IMR-90 (cell line): ENCODE results near the gene ADGRG6. TPM values are rescaled to one million over a fixed set of nuclear protein-coding genes. Genes with fewer than 3 reads are reported as not detected.

Source experiments
- ATAC-seq: fragments of 200-7000 bp; cut with Tn5 transposase; 2 replicates; pipeline ENCODE4 v1.9.1; 2020; ENCODE audit warnings: low read depth, mild to moderate bottlenecking, moderate library complexity
- BruUV-seq: library from RNA; stranded (reverse); fragments of 400-500 nt; replicated peaks from 2 replicates; lab custom pipeline; 2021; lab: Mats Ljungman, UMichigan
- CTCF ChIA-PET: fragments of 300-600 bp; formaldehyde crosslinking; extraction: SDS; loops from one replicate; lab custom pipeline; 2021; ENCODE audit warnings: antibody characterized with exemption; lab: Yijun Ruan, JAX
- POLR2A ChIA-PET: fragments of 300-600 bp; sonication (Branson Sonifier 250); formaldehyde crosslinking; loops from one replicate; lab custom pipeline; 2022; ENCODE audit warnings: antibody characterized with exemption; ENCODE audit not compliant: unreplicated experiment; lab: Charles Lee
- DNase-seq: peaks from one replicate; pipeline ENCODE4 v3.0.0; 2013
- H2AFZ ChIP-seq: replicated peaks from 2 replicates; pipeline ENCODE3; 2013; ENCODE audit warnings: low read length, mild to moderate bottlenecking; ENCODE audit not compliant: poor library complexity
- H2AK5ac ChIP-seq: 2 replicates; pipeline ENCODE4 v1.6.1; 2013; ENCODE audit warnings: low read depth, low read length, inconsistent platforms
- H2AK9ac ChIP-seq: replicated peaks from 2 replicates; pipeline ENCODE3; 2013; ENCODE audit warnings: mild to moderate bottlenecking, low read depth, low read length, moderate library complexity; ENCODE audit not compliant: poor library complexity
- H2BK120ac ChIP-seq: 2 replicates; pipeline ENCODE4 v1.6.1; 2013; ENCODE audit warnings: low read depth, low read length, inconsistent platforms
- H2BK15ac ChIP-seq: 3 replicates; pipeline ENCODE4 v1.6.1; 2013; ENCODE audit warnings: low read depth, low read length, inconsistent platforms
- H2BK20ac ChIP-seq: 2 replicates; pipeline ENCODE4 v1.6.1; 2013; ENCODE audit warnings: low read depth, mild to moderate bottlenecking, inconsistent platforms, low read length, moderate library complexity
- H2BK5ac ChIP-seq: 2 replicates; pipeline ENCODE4 v1.6.1; 2013; ENCODE audit warnings: mild to moderate bottlenecking, low read depth, low read length, inconsistent platforms; ENCODE audit not compliant: poor library complexity, severe bottlenecking
- H3K14ac ChIP-seq: replicated peaks from 2 replicates; pipeline ENCODE4 v1.6.1; 2013; ENCODE audit warnings: low read depth, low read length, inconsistent platforms
- H3K18ac ChIP-seq: 2 replicates; pipeline ENCODE4 v1.6.1; 2013; ENCODE audit warnings: low read depth, low read length, control low read depth
- H3K23ac ChIP-seq: 2 replicates; pipeline ENCODE4 v1.6.1; 2013; ENCODE audit warnings: low read depth, low read length, inconsistent platforms
- H3K27ac ChIP-seq: 2 replicates; pipeline ENCODE4 v1.5.1; 2013; ENCODE audit warnings: mild to moderate bottlenecking, control low read depth, low read length; ENCODE audit not compliant: insufficient read depth
- H3K27me3 ChIP-seq: 2 replicates; pipeline ENCODE4 v1.6.1; 2013; ENCODE audit warnings: low read length; ENCODE audit not compliant: control insufficient read depth, insufficient read depth
- H3K36me3 ChIP-seq: 2 replicates; pipeline ENCODE4 v1.6.1; 2013; ENCODE audit warnings: low read length, mixed read lengths; ENCODE audit not compliant: control insufficient read depth, insufficient read depth
- H3K4ac ChIP-seq: 2 replicates; pipeline ENCODE4 v1.6.1; 2013; ENCODE audit warnings: low read depth, low read length, inconsistent platforms
- H3K4me1 ChIP-seq: 2 replicates; pipeline ENCODE4 v1.6.1; 2013; ENCODE audit warnings: low read length, mixed read lengths; ENCODE audit not compliant: control insufficient read depth, insufficient read depth
- H3K4me2 ChIP-seq: 2 replicates; pipeline ENCODE4 v1.6.1; 2013; ENCODE audit warnings: low read depth, mild to moderate bottlenecking, control low read depth, low read length, moderate library complexity
- H3K4me3 ChIP-seq: 2 replicates; pipeline ENCODE4 v1.5.1; 2013; ENCODE audit warnings: low read depth, mild to moderate bottlenecking, control low read depth, low read length, moderate library complexity; ENCODE audit not compliant: insufficient read depth
- H3K56ac ChIP-seq: 2 replicates; pipeline ENCODE4 v1.6.1; 2013; ENCODE audit warnings: low read length, inconsistent platforms; ENCODE audit not compliant: insufficient read depth; ENCODE audit errors: extremely low read depth
- H3K79me1 ChIP-seq, 2 experiments: 2 replicates each; pipeline ENCODE4 v1.6.1; 2013; ENCODE audit warnings: low read length in 2 of 2, inconsistent platforms in 1 of 2, low read depth in 1 of 2
- H3K9ac ChIP-seq: 2 replicates; pipeline ENCODE4 v1.6.1; 2013; ENCODE audit warnings: low read depth, low read length, control low read depth
- H3K9me1 ChIP-seq: 2 replicates; pipeline ENCODE4 v1.6.1; 2013; ENCODE audit warnings: low read length, inconsistent platforms; ENCODE audit not compliant: insufficient read depth
- H3K9me3 ChIP-seq: 2 replicates; pipeline ENCODE4 v1.6.1; 2013; ENCODE audit warnings: low read length; ENCODE audit not compliant: control insufficient read depth, insufficient read depth
- H4K20me1 ChIP-seq: 2 replicates; pipeline ENCODE4 v1.6.1; 2013; ENCODE audit warnings: low read length, inconsistent platforms; ENCODE audit not compliant: insufficient read depth
- H4K5ac ChIP-seq: 2 replicates; pipeline ENCODE4 v1.6.1; 2013; ENCODE audit warnings: mild to moderate bottlenecking, low read depth, low read length, control low read depth
- H4K8ac ChIP-seq, 2 experiments: 2 replicates each; pipeline ENCODE4 v1.6.1; 2013; ENCODE audit warnings: low read depth in 2 of 2, low read length in 2 of 2, control low read depth in 1 of 2, inconsistent platforms in 1 of 2
- H4K91ac ChIP-seq: 2 replicates; pipeline ENCODE4 v1.6.1; 2013; ENCODE audit warnings: low read depth, low read length, inconsistent platforms; ENCODE audit not compliant: insufficient read depth
- MXI1 ChIP-seq: IDR thresholded peaks from 2 replicates; pipeline ENCODE4 v1.6.1; 2012; ENCODE audit warnings: low read depth, mild to moderate bottlenecking, low read length, moderate library complexity, borderline replicate concordance
- WGBS, 2 experiments: methylation state at CpG; one replicate each; pipeline versions ENCODE4 v1.1.5 to v1.1.7; 2013; ENCODE audit warnings: missing lambda C conversion rate in 2 of 2; ENCODE audit not compliant: insufficient read length in 1 of 2; ENCODE audit errors: extremely low coverage in 2 of 2; 5-methylcytosine and 5-hydroxymethylcytosine counted together
- dilution Hi-C: fragments of 300-500 bp; cut with HindIII; formaldehyde crosslinking; loops from one replicate; pipeline ENCODE4 v1.14.3; 2018; ENCODE audit warnings: low sequenced_read_pairs; ENCODE audit not compliant: unreplicated experiment
- in situ Hi-C: fragments of 300-500 bp; cut with MboI; formaldehyde crosslinking; loops from 3 replicates; pipeline ENCODE4 v1.14.3; 2019; ENCODE audit warnings: low sequenced_read_pairs, inconsistent platforms, mixed read lengths
- intact Hi-C: fragments of 100-400 bp; cut with micrococcal nuclease; formaldehyde crosslinking; loops from 2 replicates; pipeline ENCODE4 v1.10.0; 2022
- polyA plus RNA-seq, 3 experiments: library from polyadenylated mRNA; depleted of rRNA; stranded (reverse); fragments of >200 nt; gene quantifications; 2 replicates each; pipeline ENCODE4 v1.2.3, GENCODE V29; 2012; ENCODE audit warnings: low replicate concordance in 1 of 3
- total RNA-seq: library from RNA; depleted of rRNA; stranded (reverse); fragments of >200 nt; gene quantifications from 2 replicates; pipeline ENCODE4 v1.2.3, GENCODE V29; 2012

The ADGRG6 gene
- total and polyA plus RNA-seq, 2 of the 4 experiments (the other 2 are of a cell fraction) = 10.0 to 20.3 TPM

DNA sequence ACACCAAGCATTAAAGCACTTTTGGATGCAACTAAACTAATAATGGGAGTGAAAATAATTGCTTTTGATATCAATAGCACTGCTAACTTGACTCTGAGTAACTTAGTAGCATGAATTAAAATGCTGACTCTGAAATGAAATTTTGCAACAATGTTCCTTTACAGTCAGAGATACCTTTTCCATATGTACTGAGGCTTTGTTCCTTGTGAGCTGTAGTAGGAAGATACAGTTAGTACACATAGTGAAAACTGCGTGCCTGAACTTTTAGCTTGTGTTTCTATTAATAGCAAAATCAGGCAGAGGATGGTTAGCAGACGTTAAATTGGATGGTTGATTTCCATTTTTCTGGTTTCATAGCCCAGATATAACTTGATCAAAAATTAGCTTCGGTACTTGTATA is 18.6 kb downstream of the ADGRG6 start:
- Histone ChIP-seq H2AK9ac (no peak overlapping the region), H2AK5ac (no peak overlapping the region), H3K14ac (no peak overlapping the region), H3K4me3 (no peak overlapping the region), H3K79me1 (peaks cover 0 to 3% of the 10 kb centered on the region in 2 experiments; a peak in 1 of 4 replicates), H2AFZ (no peak overlapping the region), H3K9me1 (no peaks in the 10 kb centered on the region), H4K8ac (no peak overlapping the region; a peak in 1 of 4 replicates), H3K4me1 (no peaks in the 10 kb centered on the region), H3K4me2 (peak overlapping the region; percentile 29; the same call in 1 of the 2 replicates), H4K91ac (no peak overlapping the region), H3K9ac (no peak overlapping the region), H2BK15ac (no peak overlapping the region), H3K4ac (no peak overlapping the region), H2BK5ac (no peak overlapping the region), H3K9me3 (no peaks in the 10 kb centered on the region), H3K18ac (no peak overlapping the region), H2BK20ac (no peak overlapping the region), H4K20me1 (no peaks in the 10 kb centered on the region), H3K56ac (no peak overlapping the region), H3K23ac (no peak overlapping the region), H2BK120ac (no peak overlapping the region), H3K36me3 (no peaks in the 10 kb centered on the region), H3K27ac (no peak overlapping the region), H3K27me3 (no peaks in the 10 kb centered on the region), H4K5ac (no peak overlapping the region)
- POLR2A ChIA-PET = no interaction called here
- in situ Hi-C loops (no loop called here), intact Hi-C loops (no loop called here), dilution Hi-C loops (no loop called here)
- CTCF ChIA-PET = no interaction called here
- no CpG with 5 or more reads among the region's 3 CpGs for WGBS, 2 experiments
- ATAC-seq = no peak
- no peak for TF ChIP-seq MXI1
- DNase-seq = no peak
- no TSS peak for BruUV-seq
